Measurements from ENCODE around the gene MBNL1. TPM values are rescaled to one million over a fixed set of nuclear protein-coding genes. Genes with fewer than 3 reads are reported as not detected.
A peak's percentile ranks its signal among the peaks of the same experiment; 100 is the strongest.

Gene MBNL1
- total RNA-seq, 1 donor from 2014 or later, result 172 TPM

- peaks cover 10% of the 10 kb centered on the region for H3K36me3 ChIP-seq
- TF ChIP-seq, protein P1, sequence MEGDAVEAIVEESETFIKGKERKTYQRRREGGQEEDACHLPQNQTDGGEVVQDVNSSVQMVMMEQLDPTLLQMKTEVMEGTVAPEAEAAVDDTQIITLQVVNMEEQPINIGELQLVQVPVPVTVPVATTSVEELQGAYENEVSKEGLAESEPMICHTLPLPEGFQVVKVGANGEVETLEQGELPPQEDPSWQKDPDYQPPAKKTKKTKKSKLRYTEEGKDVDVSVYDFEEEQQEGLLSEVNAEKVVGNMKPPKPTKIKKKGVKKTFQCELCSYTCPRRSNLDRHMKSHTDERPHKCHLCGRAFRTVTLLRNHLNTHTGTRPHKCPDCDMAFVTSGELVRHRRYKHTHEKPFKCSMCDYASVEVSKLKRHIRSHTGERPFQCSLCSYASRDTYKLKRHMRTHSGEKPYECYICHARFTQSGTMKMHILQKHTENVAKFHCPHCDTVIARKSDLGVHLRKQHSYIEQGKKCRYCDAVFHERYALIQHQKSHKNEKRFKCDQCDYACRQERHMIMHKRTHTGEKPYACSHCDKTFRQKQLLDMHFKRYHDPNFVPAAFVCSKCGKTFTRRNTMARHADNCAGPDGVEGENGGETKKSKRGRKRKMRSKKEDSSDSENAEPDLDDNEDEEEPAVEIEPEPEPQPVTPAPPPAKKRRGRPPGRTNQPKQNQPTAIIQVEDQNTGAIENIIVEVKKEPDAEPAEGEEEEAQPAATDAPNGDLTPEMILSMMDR (IDR thresholded peaks at IDR 0.05; ENCODE audit: borderline replicate concordance), result no peak
- peak overlapping the region; percentile 60 for H3K4me3 ChIP-seq
- intact Hi-C loops (cut with micrococcal nuclease), result no loop called here
- peak overlapping the region; percentile 87 for H3K27ac ChIP-seq (replicated peaks)
- H3K4me1 ChIP-seq, result peaks cover 100% of the 10 kb centered on the region
- DNase-seq, result no peak
- H3K27me3 ChIP-seq (ENCODE audit: low read depth), result no peaks in the 10 kb centered on the region
- no peaks in the 10 kb centered on the region for H3K9me3 ChIP-seq (replicated peaks)
Observed at GRCh38 chr3:152301745-152302181, 33.0 kb downstream of the MBNL1 start.

- TF ChIP-seq, protein P1 (IDR thresholded peaks at IDR 0.05; ENCODE audit: borderline replicate concordance), result no peak
- peak; percentile 54 for DNase-seq
- intact Hi-C loops (cut with micrococcal nuclease), result no loop called here
- no peaks in the 10 kb centered on the region for H3K27me3 ChIP-seq (ENCODE audit: low read depth)
- H3K4me3 ChIP-seq, result peak overlapping the region; percentile 60
- H3K4me1 ChIP-seq, result peaks cover 100% of the 10 kb centered on the region
- H3K27ac ChIP-seq (replicated peaks), result peak overlapping the region; percentile 87
- H3K36me3 ChIP-seq, result peaks cover 17% of the 10 kb centered on the region
- H3K9me3 ChIP-seq (replicated peaks), result no peaks in the 10 kb centered on the region
Observed at GRCh38 chr3:152302521-152303021, 33.8 kb downstream of the MBNL1 start.

DNA sequence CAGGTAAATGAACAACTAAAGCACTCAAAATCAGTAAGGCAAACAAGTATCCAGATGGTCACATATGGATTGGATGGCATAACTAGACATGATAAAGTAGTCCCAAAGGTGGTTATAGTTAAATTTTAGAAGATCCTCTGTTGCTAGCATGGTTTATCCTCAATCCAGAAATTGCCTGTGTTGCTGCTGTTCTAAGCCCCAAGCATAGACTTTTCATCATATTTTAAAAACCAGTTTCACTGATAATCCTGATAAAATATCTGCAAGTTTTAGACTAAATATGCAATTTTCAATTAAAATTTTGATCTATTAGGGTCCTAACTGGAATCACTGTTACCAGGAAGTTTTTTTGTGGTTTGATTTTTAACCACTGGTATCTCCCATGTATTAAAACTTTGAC lies 35.4 kb downstream of the MBNL1 start:
- H3K4me1 ChIP-seq, result peaks cover 100% of the 10 kb centered on the region
- no peaks in the 10 kb centered on the region for H3K27me3 ChIP-seq (ENCODE audit: low read depth)
- H3K9me3 ChIP-seq (replicated peaks), result no peaks in the 10 kb centered on the region
- DNase-seq, result no peak
- intact Hi-C loops (cut with micrococcal nuclease), result no loop called here
- no peak overlapping the region for H3K4me3 ChIP-seq
- H3K36me3 ChIP-seq, result peaks cover 17% of the 10 kb centered on the region
- H3K27ac ChIP-seq (replicated peaks), result peak overlapping the region; percentile 87
- TF ChIP-seq, protein P1 (IDR thresholded peaks at IDR 0.05; ENCODE audit: borderline replicate concordance), result no peak

- Histone ChIP-seq H3K27ac (replicated peaks) (peak overlapping the region; percentile 87), H3K9me3 (replicated peaks) (no peaks in the 10 kb centered on the region), H3K27me3 (ENCODE audit: low read depth) (no peaks in the 10 kb centered on the region), H3K4me3 (no peak overlapping the region), H3K4me1 (peaks cover 100% of the 10 kb centered on the region), H3K36me3 (peaks cover 11% of the 10 kb centered on the region)
- TF ChIP-seq, protein P1 (IDR thresholded peaks at IDR 0.05; ENCODE audit: borderline replicate concordance), result no peak
- DNase-seq, result no peak
- intact Hi-C loops (cut with micrococcal nuclease), result no loop called here
Observed at GRCh38 chr3:152305075-152305474, 36.3 kb downstream of the MBNL1 start.

DNA sequence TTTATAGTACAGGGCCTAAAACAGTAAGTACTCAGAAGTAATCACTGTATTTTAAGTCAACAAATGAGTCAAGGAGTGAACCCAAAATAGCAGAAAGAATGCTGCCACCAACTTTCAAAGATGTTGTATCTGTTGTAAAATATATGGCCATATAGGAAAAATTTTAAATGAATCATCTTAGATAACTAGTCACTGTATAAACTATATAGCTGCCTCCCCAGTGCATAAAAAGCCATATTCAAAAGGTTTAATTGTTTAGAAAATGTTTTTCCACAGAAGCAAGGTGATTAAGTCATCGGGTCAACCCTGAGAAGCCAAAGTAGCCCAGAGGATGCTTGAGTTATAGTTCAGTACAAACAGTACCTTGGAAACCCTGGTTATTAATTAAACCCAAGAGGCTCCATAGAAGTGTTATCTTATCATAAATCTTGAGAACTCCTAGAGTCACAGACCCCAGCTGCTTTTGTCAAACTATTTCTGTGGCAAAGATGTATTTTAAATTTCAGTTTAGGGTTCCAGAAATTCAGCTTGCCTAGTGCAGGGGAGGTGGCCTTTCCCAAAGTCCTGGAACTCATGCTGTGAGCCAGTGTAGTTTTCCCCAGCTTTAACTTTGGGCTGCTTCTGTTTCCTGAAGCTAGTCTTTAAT lies 39.2 kb downstream of the MBNL1 start:
- H3K4me3 ChIP-seq, result no peak overlapping the region
- peaks cover 7% of the 10 kb centered on the region for H3K36me3 ChIP-seq
- TF ChIP-seq, protein P1 (IDR thresholded peaks at IDR 0.05; ENCODE audit: borderline replicate concordance), result no peak
- H3K27ac ChIP-seq (replicated peaks), result peak overlapping the region; percentile 87
- peaks cover 80% of the 10 kb centered on the region for H3K4me1 ChIP-seq
- no peaks in the 10 kb centered on the region for H3K9me3 ChIP-seq (replicated peaks)
- no peak for DNase-seq
- no peaks in the 10 kb centered on the region for H3K27me3 ChIP-seq (ENCODE audit: low read depth)
- intact Hi-C loops (cut with micrococcal nuclease), result no loop called here
